RWPE1 (cell line): Measurements from ENCODE around the gene COX7B2.

Experiments
- CTCF ChIA-PET: fragments of 350-600 bp; sonication (Branson Sonifier 250); formaldehyde crosslinking; extraction: SDS; loops from one replicate; lab custom pipeline; 2021; lab: Yijun Ruan, JAX
- POLR2A ChIA-PET: fragments of 400-600 bp; formaldehyde crosslinking; extraction: SDS; loops from one replicate; lab custom pipeline; 2020; ENCODE audit warnings: antibody characterized with exemption; ENCODE audit not compliant: low non-redundant PET; lab: Yijun Ruan, JAX
- DNase-seq: peaks from one replicate; pipeline ENCODE4 v3.0.0; 2012; ENCODE audit warnings: low spot score
- H3K27ac ChIP-seq: fragments of 450-650 bp; 2 replicates; pipeline ENCODE4 v1.5.1; 2017
- TF ChIP-seq, protein P1 (sequence below): fragments of 450-650 bp; conservative IDR thresholded peaks from 2 replicates; pipeline ENCODE4 v1.5.1; 2017; ENCODE audit warnings: low read depth, mild to moderate bottlenecking

The COX7B2 gene

DNA sequence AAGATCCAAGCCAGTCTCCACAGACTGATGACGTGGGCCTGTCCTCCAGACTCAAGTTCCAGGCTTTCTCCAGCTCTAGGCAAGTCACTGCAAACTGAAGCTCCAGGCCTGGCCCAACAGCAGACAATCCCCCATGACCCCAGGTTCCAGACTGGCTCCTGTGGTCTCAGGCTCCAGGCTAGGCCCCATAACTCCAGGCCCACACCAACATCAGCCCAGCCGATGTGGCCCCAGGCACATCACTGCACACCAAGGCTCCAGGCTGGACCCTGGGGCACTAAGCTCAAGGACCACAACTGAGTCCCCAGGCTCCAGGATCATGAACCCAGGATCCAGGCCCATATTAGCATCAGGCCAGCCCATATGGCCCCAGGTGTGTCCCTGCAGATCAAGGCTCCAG, 143.6 kb downstream of the COX7B2 start:
- H3K27ac ChIP-seq, result no peak overlapping the region
- DNase-seq, result no peak
- CTCF ChIA-PET, result no interaction called here
- TF ChIP-seq, protein P1, sequence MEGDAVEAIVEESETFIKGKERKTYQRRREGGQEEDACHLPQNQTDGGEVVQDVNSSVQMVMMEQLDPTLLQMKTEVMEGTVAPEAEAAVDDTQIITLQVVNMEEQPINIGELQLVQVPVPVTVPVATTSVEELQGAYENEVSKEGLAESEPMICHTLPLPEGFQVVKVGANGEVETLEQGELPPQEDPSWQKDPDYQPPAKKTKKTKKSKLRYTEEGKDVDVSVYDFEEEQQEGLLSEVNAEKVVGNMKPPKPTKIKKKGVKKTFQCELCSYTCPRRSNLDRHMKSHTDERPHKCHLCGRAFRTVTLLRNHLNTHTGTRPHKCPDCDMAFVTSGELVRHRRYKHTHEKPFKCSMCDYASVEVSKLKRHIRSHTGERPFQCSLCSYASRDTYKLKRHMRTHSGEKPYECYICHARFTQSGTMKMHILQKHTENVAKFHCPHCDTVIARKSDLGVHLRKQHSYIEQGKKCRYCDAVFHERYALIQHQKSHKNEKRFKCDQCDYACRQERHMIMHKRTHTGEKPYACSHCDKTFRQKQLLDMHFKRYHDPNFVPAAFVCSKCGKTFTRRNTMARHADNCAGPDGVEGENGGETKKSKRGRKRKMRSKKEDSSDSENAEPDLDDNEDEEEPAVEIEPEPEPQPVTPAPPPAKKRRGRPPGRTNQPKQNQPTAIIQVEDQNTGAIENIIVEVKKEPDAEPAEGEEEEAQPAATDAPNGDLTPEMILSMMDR, result no peak
- POLR2A ChIA-PET, result no interaction called here

- POLR2A ChIA-PET, result no interaction called here
Measured at GRCh38 chr4:46730075-46730474, 179.0 kb downstream of the COX7B2 start.

DNA sequence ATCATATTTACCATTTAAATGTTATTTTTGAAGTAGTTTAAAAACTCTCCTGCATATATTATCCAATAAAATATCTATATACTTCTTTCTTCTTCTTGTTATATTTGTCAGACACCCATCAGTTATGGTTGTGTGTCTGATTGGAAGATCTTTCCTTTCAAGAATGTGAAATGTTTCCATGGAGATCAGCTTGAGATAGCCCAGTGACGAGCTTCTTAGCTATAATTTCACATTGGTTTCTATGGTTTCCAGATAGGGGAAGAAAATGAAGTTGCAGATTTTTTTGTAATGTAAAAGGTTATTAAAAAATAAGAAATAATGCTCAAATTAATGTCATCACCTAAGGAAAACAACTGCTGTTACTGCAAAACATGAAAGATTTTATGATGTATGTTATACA, 189.0 kb downstream of the COX7B2 start:
- TF ChIP-seq, protein P1, result no peak
- CTCF ChIA-PET, result interaction anchor here (0.6 to 0.7 kb wide), 2 partner anchors 9 to 289 kb away, joined by 3 read pairs; no protein-coding TSS in a partner anchor
- POLR2A ChIA-PET, result no interaction called here
- H3K27ac ChIP-seq, result no peak overlapping the region
- no peak for DNase-seq

More at GRCh38 chr4:46730075-46730474, 179.0 kb downstream of the COX7B2 start:
- TF ChIP-seq, protein P1, result no peak
- CTCF ChIA-PET, result no interaction called here
- H3K27ac ChIP-seq, result no peak overlapping the region
- DNase-seq, result no peak

DNA sequence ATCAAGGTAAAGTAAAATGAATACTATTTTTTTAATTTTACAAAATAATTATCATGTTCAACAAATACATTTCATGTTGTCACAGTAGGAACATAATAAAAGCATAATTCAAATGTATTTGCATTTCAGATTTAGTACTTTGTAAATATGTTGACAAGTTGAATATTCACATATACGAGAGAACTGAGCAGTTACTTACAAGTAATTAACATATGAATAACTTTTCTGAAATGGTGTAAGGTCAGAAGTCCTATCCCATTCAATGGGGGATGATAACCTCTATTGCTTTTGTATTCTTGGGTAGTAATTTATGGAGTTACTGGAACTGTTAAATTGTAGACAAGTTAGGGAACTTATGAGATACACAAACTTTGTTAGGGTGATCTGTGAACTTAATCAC, 191.1 kb downstream of the COX7B2 start:
- no peak for DNase-seq
- H3K27ac ChIP-seq, result no peak overlapping the region
- ChIA-PET POLR2A (no interaction called here), CTCF (no interaction called here)
- TF ChIP-seq, protein P1, result no peak

- TF ChIP-seq, protein P1, result no peak
- H3K27ac ChIP-seq, result no peak overlapping the region
- DNase-seq, result no peak
- POLR2A ChIA-PET, result no interaction called here
- CTCF ChIA-PET, result no interaction called here
Measured at GRCh38 chr4:46715468-46715867, 193.6 kb downstream of the COX7B2 start.

DNA sequence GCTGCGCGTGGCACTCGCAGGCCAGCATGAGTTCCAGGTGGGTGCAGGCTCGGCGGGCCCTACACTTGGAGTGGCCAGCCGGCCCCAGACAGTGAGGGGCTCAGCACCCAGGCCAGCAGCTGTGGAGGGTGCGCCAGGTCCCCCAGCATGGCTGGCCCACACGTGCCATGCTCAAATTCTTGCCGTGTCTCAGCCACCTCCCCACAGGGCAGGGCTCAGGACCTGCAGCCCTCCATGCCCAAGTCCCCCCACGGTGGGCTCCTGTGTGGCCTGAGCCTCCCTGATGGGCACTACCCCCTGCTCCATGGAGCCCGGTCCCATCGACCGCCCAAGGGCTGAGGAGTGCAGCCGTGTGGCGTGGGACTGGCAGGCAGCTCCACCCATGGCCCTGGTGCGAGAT, 210.2 kb downstream of the COX7B2 start:
- H3K27ac ChIP-seq, result no peak overlapping the region
- CTCF ChIA-PET, result interaction anchor here (0.6 kb wide), 1 partner anchor 39 kb away, joined by 3 read pairs; no protein-coding TSS in a partner anchor
- POLR2A ChIA-PET, result no interaction called here
- DNase-seq, result no peak
- TF ChIP-seq, protein P1, result no peak
